Left lung (tissue), 10 donors: Measurements from ENCODE around the gene SLC25A21. TPM values are rescaled to one million over a fixed set of nuclear protein-coding genes. Genes with fewer than 3 reads are reported as not detected.

Experiments
- ATAC-seq: fragments of 200-7000 bp; cut with Tn5 transposase; one replicate; pipeline ENCODE4 v1.9.1; 2020; ENCODE audit warnings: moderate library complexity
- DNase-seq, 4 donors: peaks; one replicate each; pipeline ENCODE4 v3.0.0-alpha.2; 2013 to 2020
- H3K27ac ChIP-seq, 2 donors: fragments of 200-600 bp; sonication (generic) in 1 of 2; one replicate each; pipeline versions ENCODE4 v1.5.0 to v1.8.0; 2020 to 2021
- H3K27me3 ChIP-seq, 2 donors: fragments of 200-600 bp; sonication (generic) in 1 of 2; one replicate each; pipeline versions ENCODE4 v1.5.0 to v1.8.0; 2020 to 2021
- H3K36me3 ChIP-seq, 2 donors: fragments of 200-600 bp; sonication (generic) in 1 of 2; one replicate each; pipeline versions ENCODE4 v1.5.0 to v1.8.0; 2020 to 2021
- H3K4me1 ChIP-seq, 2 donors: fragments of 200-600 bp; one replicate each; pipeline ENCODE4 v1.8.0; 2021
- H3K4me3 ChIP-seq, 2 donors: fragments of 200-600 bp; sonication (generic) in 1 of 2; one replicate each; pipeline versions ENCODE4 v1.5.0 to v1.8.0; 2020 to 2021; ENCODE audit warnings: mild to moderate bottlenecking in 1 of 2
- H3K9me3 ChIP-seq, 2 donors: fragments of 200-600 bp; sonication (generic) in 1 of 2; one replicate each; pipeline versions ENCODE4 v1.5.0 to v1.8.0; 2020 to 2021
- CTCF ChIP-seq, 2 donors: fragments of 200-600 bp; sonication (generic) in 1 of 2; IDR thresholded peaks; one replicate each; pipeline versions ENCODE4 v1.5.0 to v1.8.0; 2021; ENCODE audit warnings: antibody characterized with exemption in 2 of 2
- intact Hi-C, 2 donors: fragments of 100-400 bp; cut with DNase I; formaldehyde crosslinking; loops; one replicate each; pipeline versions ENCODE4 v1.11.2 to v1.14.2; 2022
- polyA plus RNA-seq, 6 donors: library from polyadenylated mRNA; unstranded; fragments of 120-200 nt; gene quantifications; one replicate each; pipeline ENCODE4 v1.2.1, GENCODE V29; 2013; ENCODE audit not compliant: insufficient read length in 6 of 6
- total RNA-seq, 2 donors: library from RNA; stranded (reverse); fragmentation: NEBNext Ultra II Directional; extraction: Animal tissue kit (Norgen Biotek cat#: 25700); gene quantifications; one replicate each; pipeline ENCODE4 v1.2.1, GENCODE V29; 2021
- donor health status: DM: no; HTN: yes; CAD: no.
- donor health status: DM: no; HTN: no; CAD: no.

The SLC25A21 gene
- total and polyA plus RNA-seq, 8 donors, result 0.47 to 3.7 (median 2.7) TPM

GRCh38 chr14:36805131-36805559 is 367.3 kb downstream of the SLC25A21 start:
- no peak for ATAC-seq
- H3K36me3 ChIP-seq, result no peaks in the 10 kb centered on the region
- no peak for TF ChIP-seq CTCF (IDR thresholded peaks at IDR 0.05)
- no peak overlapping the region for H3K4me3 ChIP-seq
- H3K27me3 ChIP-seq, result no peaks in the 10 kb centered on the region
- H3K27ac ChIP-seq, result no peak overlapping the region
- no peak for DNase-seq
- intact Hi-C loops, result no loop called here
- no peaks in the 10 kb centered on the region for H3K9me3 ChIP-seq
- no peaks in the 10 kb centered on the region for H3K4me1 ChIP-seq

- TF ChIP-seq CTCF (IDR thresholded peaks at IDR 0.05), result no peak
Measured at GRCh38 chr14:36797634-36798033, 374.8 kb downstream of the SLC25A21 start.

GRCh38 chr14:36791402-36791801 is 381.0 kb downstream of the SLC25A21 start:
- TF ChIP-seq CTCF (IDR thresholded peaks at IDR 0.05), result no peak
- Histone ChIP-seq H3K4me1 (no peaks in the 10 kb centered on the region), H3K27me3 (no peaks in the 10 kb centered on the region), H3K27ac (no peak overlapping the region), H3K9me3 (no peaks in the 10 kb centered on the region), H3K36me3 (no peaks in the 10 kb centered on the region), H3K4me3 (no peak overlapping the region)
- intact Hi-C loops, result no loop called here
- ATAC-seq, result no peak
- DNase-seq, result no peak

More at GRCh38 chr14:36797634-36798033, 374.8 kb downstream of the SLC25A21 start:
- Histone ChIP-seq H3K36me3 (no peaks in the 10 kb centered on the region), H3K9me3 (no peaks in the 10 kb centered on the region), H3K4me1 (no peaks in the 10 kb centered on the region), H3K27me3 (no peaks in the 10 kb centered on the region), H3K27ac (no peak overlapping the region), H3K4me3 (no peak overlapping the region)
- ATAC-seq (no peak), DNase-seq (no peak)
- intact Hi-C loops, result no loop called here

- intact Hi-C loops, result no loop called here
- no peaks in the 10 kb centered on the region for H3K27me3 ChIP-seq
- no peaks in the 10 kb centered on the region for H3K36me3 ChIP-seq
- H3K4me3 ChIP-seq, result no peak overlapping the region
- DNase-seq (no peak), ATAC-seq (no peak)
- peaks cover 0 to 19% of the 10 kb centered on the region in 2 donors for H3K9me3 ChIP-seq
- no peaks in the 10 kb centered on the region for H3K4me1 ChIP-seq
- TF ChIP-seq CTCF (IDR thresholded peaks at IDR 0.05), result no peak
- no peak overlapping the region for H3K27ac ChIP-seq
Measured at GRCh38 chr14:36785511-36785910, 386.9 kb downstream of the SLC25A21 start.

- ATAC-seq, result no peak
- H3K27ac ChIP-seq, result no peak overlapping the region
- intact Hi-C loops, result no loop called here
- H3K4me3 ChIP-seq, result no peak overlapping the region
- no peaks in the 10 kb centered on the region for H3K36me3 ChIP-seq
- no peak for DNase-seq
- H3K9me3 ChIP-seq, result peaks cover 0 to 19% of the 10 kb centered on the region in 2 donors
- H3K27me3 ChIP-seq, result no peaks in the 10 kb centered on the region
- no peaks in the 10 kb centered on the region for H3K4me1 ChIP-seq
- TF ChIP-seq CTCF (IDR thresholded peaks at IDR 0.05), result no peak
Measured at GRCh38 chr14:36784541-36784940, 387.9 kb downstream of the SLC25A21 start.
